Measurements from ENCODE around the gene CXCL5.
"Not testable (repeated sequence)": the region's sequence is repeated elsewhere in the genome, so short reads cannot be mapped to it uniquely, and the experiment has no call there.

Gene CXCL5

GRCh38 chr4:74015126-74015780 lies 16.8 kb upstream of the CXCL5 start:
- DNase-seq, result no peak

- DNase-seq, result no peak
These were observed 15.9 kb upstream of the CXCL5 start for GRCh38 chr4:74014332-74014731.

DNA sequence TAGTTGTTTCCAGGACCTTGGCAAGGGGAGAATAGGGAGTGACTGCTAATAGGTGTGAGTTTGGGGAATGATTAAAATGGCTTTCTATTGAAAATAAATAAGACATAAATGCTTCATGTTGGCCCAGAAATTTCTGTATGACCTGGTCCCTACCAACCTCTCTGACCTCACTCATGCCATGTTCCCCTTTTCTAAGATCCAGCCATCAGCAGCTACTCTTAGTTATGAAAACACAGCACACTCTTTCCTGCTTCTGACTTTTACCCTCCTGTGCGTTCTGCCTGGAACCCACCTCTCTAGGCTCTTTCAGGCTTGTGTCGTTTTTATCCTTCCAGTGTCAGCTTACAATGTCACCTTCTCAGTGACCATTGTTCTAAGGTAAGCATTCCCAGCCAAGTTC lies 14.8 kb upstream of the CXCL5 start:
- DNase-seq, result no peak

GRCh38 chr4:74012130-74012529 lies 13.7 kb upstream of the CXCL5 start:
- no peak for DNase-seq

- no peak for DNase-seq
These were observed 10.8 kb upstream of the CXCL5 start for GRCh38 chr4:74009307-74009706.

- DNase-seq, result no peak
These were observed 7.6 kb upstream of the CXCL5 start for GRCh38 chr4:74006009-74006476.

GRCh38 chr4:74005528-74005927 lies 7.1 kb upstream of the CXCL5 start:
- DNase-seq, result no peak

GRCh38 chr4:74004668-74005067 lies 6.2 kb upstream of the CXCL5 start:
- no peak for DNase-seq

GRCh38 chr4:74000301-74000700 lies 1.8 kb upstream of the CXCL5 start:
- no peak for DNase-seq

- no peak for DNase-seq
These were observed 6.4 kb downstream of the CXCL5 start for GRCh38 chr4:73992050-73992449.

DNA sequence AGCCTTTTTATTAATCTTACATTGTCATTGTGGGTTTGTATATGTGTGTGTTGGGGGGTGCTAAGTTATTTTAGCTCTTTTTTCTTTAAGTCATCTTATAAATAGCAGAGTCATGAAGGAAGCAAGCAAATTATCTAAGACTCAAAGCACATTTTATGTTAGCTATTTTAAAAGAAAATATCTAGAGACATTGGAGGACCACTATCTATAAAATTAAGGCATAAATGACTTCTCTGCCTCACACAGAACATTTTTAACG lies 6.8 kb downstream of the CXCL5 start:
- DNase-seq, result no peak

DNA sequence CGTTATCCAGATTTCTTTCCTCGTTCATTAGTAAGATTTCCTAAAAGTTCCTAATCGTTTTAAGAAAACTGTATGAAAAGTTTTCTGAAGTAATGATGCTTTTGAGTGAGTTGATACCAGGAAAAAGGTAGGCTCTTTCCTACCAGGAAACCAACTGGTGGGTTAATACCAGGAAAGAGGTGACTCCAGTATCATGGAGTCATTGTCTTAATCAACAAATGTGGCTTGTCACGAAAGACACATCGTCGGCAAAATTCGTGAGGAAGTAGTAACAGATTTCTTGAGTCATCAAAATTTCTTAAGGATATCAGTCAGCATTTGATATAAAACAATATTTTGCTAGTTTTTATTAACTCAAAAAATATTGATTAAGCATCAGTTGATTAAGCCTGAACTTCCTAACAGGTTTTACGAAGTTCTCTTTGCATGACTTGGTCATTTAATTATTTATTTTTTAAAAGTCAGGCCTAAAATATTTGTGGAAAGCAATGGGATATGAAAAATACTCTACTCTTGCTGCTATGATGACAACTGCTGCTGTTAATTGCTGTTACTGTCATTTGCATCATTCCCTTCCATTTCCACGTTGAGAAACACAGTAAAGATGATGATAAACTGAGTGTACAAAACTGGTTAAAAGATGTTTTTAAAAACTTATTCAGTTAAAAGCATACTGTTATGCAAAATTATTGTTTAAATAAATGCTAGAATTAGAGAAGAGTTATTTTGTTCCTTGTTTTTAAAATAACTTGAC lies 7.3 kb downstream of the CXCL5 start:
- no peak for DNase-seq

GRCh38 chr4:73989928-73990327 lies 8.5 kb downstream of the CXCL5 start:
- no peak for DNase-seq

GRCh38 chr4:73989031-73989430 lies 9.4 kb downstream of the CXCL5 start:
- DNase-seq, result no peak

DNA sequence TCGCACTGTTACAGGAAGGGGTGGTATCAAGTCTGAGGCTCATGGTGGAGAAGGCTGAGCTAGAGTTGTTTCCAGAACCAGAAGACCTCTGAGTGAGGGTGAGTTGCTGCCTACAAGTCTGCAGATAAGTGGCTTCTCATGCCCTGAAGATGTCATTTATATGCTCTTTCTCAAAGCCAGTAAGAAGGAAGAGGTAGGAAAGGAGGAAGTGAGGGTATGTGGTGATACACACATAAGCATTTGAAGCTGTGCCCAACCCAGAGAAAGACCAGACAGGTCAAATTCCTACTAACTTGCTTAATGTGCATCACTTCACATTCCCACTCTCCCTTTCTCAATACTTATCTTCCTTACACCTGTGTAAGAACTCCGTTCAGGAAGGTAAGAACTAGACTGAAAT lies 10.4 kb downstream of the CXCL5 start, which contains the start of gene PPBP:
Gene PPBP, minus strand, starts transcription at position 130 of the 400 bp plus-strand sequence. Its CDS starts 87 bp downstream, at position 43.
- DNase-seq, result no peak

GRCh38 chr4:73985528-73985852 lies 13.0 kb downstream of the CXCL5 start:
- no peak for DNase-seq

- no peak for DNase-seq
These were observed 13.5 kb downstream of the CXCL5 start for GRCh38 chr4:73984736-73985527.

DNA sequence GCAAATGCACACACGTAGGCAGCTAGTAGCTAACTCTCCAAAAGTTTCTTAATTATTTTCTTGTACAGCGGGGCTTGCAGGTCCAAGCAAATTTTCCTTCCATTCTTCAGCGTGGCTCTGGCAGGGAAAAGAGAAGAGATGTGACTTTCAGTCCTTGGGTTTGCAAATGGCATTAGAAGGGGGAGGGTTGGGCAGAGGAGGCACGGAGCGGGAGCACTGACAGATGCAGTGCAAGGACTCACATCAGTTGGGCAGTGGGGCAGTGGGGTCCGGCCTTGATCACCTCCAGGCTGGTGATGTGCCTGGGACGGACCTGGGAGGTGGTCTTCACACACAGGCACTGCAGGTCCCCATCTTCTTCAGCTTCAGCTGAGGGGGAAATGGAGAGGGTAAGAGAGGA lies 17.3 kb downstream of the CXCL5 start:
- DNase-seq, result not testable (repeated sequence)

- DNase-seq, result no peak
These were observed 19.0 kb downstream of the CXCL5 start for GRCh38 chr4:73979407-73979957.

GRCh38 chr4:73978886-73979285 lies 19.6 kb downstream of the CXCL5 start:
- no peak for DNase-seq

GRCh38 chr4:73976716-73977115 lies 21.8 kb downstream of the CXCL5 start:
- DNase-seq, result no peak

DNA sequence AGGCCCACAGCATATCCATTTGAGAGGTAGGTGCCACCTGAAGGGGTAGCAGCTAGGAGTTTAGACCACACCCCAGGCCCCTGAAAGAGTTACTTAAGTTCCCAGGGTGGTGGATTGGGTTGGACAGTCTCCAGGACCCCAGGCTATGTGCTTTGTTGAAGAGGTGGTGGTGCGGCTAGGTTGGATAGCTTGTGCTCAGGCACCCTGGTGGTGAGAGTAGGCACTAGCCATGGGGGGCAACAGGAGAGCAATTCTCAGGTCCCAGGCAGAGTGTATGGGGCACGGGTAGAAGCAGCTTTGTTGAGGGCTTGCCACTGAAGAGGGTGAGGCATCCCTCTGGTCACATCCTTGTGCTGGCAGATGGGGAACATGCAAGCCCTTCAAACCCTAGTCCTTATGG lies 22.3 kb downstream of the CXCL5 start:
- DNase-seq, result no peak
